ELR (cell line): Measurements from ENCODE around the gene USF3.
"Not testable (repeated sequence)": the region's sequence is repeated elsewhere in the genome, so short reads cannot be mapped to it uniquely, and the experiment has no call there.

Experiments used
- DNase-seq: peaks from one replicate; pipeline ENCODE4 v3.0.0-alpha.2; 2015; ENCODE audit warnings: low read depth

Gene USF3

GRCh38 chr3:113654851-113655250 is 41.6 kb downstream of the USF3 start:
- no peak for DNase-seq

- no peak for DNase-seq
These were observed 42.1 kb downstream of the USF3 start for GRCh38 chr3:113654310-113654709.

GRCh38 chr3:113649174-113649845 is 47.1 kb downstream of the USF3 start:
- DNase-seq = no peak

- no peak for DNase-seq
These were observed 47.9 kb downstream of the USF3 start for GRCh38 chr3:113648524-113648923.

GRCh38 chr3:113643583-113643982 is 52.9 kb downstream of the USF3 start:
- no peak for DNase-seq

GRCh38 chr3:113638910-113639309 is 57.5 kb downstream of the USF3 start:
- DNase-seq = no peak

- no peak for DNase-seq
These were observed 58.7 kb downstream of the USF3 start for GRCh38 chr3:113637756-113638155.

GRCh38 chr3:113636034-113636433 is 60.4 kb downstream of the USF3 start:
- not testable (repeated sequence) for DNase-seq

- no peak for DNase-seq
These were observed 61.5 kb downstream of the USF3 start for GRCh38 chr3:113634782-113635474.

GRCh38 chr3:113631573-113631972 is 64.9 kb downstream of the USF3 start:
- DNase-seq = no peak

GRCh38 chr3:113630956-113631542 is 65.4 kb downstream of the USF3 start:
- no peak for DNase-seq

GRCh38 chr3:113629584-113630421 is 66.6 kb downstream of the USF3 start:
- no peak for DNase-seq

GRCh38 chr3:113628788-113629187 is 67.7 kb downstream of the USF3 start:
- DNase-seq = no peak

GRCh38 chr3:113628316-113628715 is 68.1 kb downstream of the USF3 start:
- no peak for DNase-seq

GRCh38 chr3:113626503-113627371 is 69.7 kb downstream of the USF3 start:
- peak; percentile 79 for DNase-seq

GRCh38 chr3:113625834-113626233 is 70.6 kb downstream of the USF3 start:
- no peak for DNase-seq

- DNase-seq = no peak
These were observed 72.6 kb downstream of the USF3 start for GRCh38 chr3:113623811-113624210.

GRCh38 chr3:113623324-113623723 is 73.1 kb downstream of the USF3 start:
- no peak for DNase-seq

- DNase-seq = no peak
These were observed 76.4 kb downstream of the USF3 start for GRCh38 chr3:113620091-113620490.

- no peak for DNase-seq
These were observed 78.7 kb downstream of the USF3 start for GRCh38 chr3:113617726-113618125.

- DNase-seq = no peak
These were observed 80.5 kb downstream of the USF3 start for GRCh38 chr3:113615976-113616375.

- DNase-seq = no peak
These were observed 82.0 kb downstream of the USF3 start for GRCh38 chr3:113614402-113614801.
